Psoas muscle (tissue), 8 donors: ENCODE measurements around the gene WDR44. TPM values are rescaled to one million over a fixed set of nuclear protein-coding genes. Genes with fewer than 3 reads are reported as not detected.

ENCODE experiments used
- ATAC-seq, 4 donors: fragments of 200-7000 bp; cut with Tn5 transposase; one replicate each; pipeline ENCODE4 v1.9.1; 2020; ENCODE audit warnings: moderate library complexity in 3 of 4, mild to moderate bottlenecking in 2 of 4
- DNase-seq, 2 donors: peaks; one replicate each; pipeline ENCODE4 v3.0.0-alpha.2; 2020
- H3K27ac ChIP-seq: fragments of 200-600 bp; one replicate; pipeline ENCODE4 v1.8.0; 2022
- H3K27me3 ChIP-seq, 3 donors: fragments of 200-600 bp in 1 of 3; one replicate each; pipeline versions ENCODE4 v1.6.1 to v1.8.0; 2013 to 2022; ENCODE audit warnings: low read length in 2 of 3, mild to moderate bottlenecking in 2 of 3, moderate library complexity in 1 of 3; ENCODE audit not compliant: insufficient read depth in 3 of 3
- H3K36me3 ChIP-seq, 2 donors: fragments of 200-600 bp in 1 of 2; one replicate each; pipeline versions ENCODE4 v1.6.1 to v1.8.0; 2013 to 2022; ENCODE audit warnings: low read depth in 1 of 2, mild to moderate bottlenecking in 1 of 2, moderate library complexity in 1 of 2; ENCODE audit not compliant: insufficient read depth in 1 of 2
- H3K4me1 ChIP-seq: fragments of 200-600 bp; one replicate; pipeline ENCODE4 v1.8.0; 2022
- H3K4me3 ChIP-seq: fragments of 200-600 bp; one replicate; pipeline ENCODE4 v1.8.0; 2022; ENCODE audit warnings: mild to moderate bottlenecking
- H3K9me3 ChIP-seq: fragments of 200-600 bp; one replicate; pipeline ENCODE4 v1.8.0; 2022
- CTCF ChIP-seq: fragments of 200-600 bp; IDR thresholded peaks from one replicate; pipeline ENCODE4 v1.8.0; 2022; ENCODE audit warnings: antibody characterized with exemption
- WGBS, 3 donors: extraction: QIAGEN DNeasy Blood & Tissue Kit; methylation state at CpG; one replicate each; pipeline versions ENCODE4 v1.1.6 to v1.1.7; 2013; 5-methylcytosine and 5-hydroxymethylcytosine counted together
- intact Hi-C, 2 donors: fragments of 100-400 bp; cut with DNase I; formaldehyde crosslinking; loops; one replicate each; pipeline versions ENCODE4 v1.11.0 to v1.14.2; 2022
- polyA plus RNA-seq, 3 donors: library from polyadenylated mRNA; stranded (reverse); fragments of 200-250 nt; gene quantifications; one replicate each; pipeline ENCODE4 v1.2.3, GENCODE V29; 2013
- total RNA-seq, 4 donors: library from RNA; stranded (reverse); fragmentation: NEBNext Ultra II Directional in 2 of 4; extraction: Animal tissue kit (Norgen Biotek cat#: 25700) in 2 of 4; gene quantifications; one replicate each; pipeline versions ENCODE4 v1.2.1 to v1.2.4, GENCODE V29; 2021 to 2023
- donor health status: healthy with polysubstance abuse.
- donor health status: DM: no; HTN: no; CAD: no; lungs with moderate emphysema.
- donor health status: Bipolar disorder and iron deficiency.
- donor health status: healthy.
- donor health status: DM: yes; HTN: yes; CAD: no.
- donor health status: DM: no; HTN: no; CAD: no.
- donor health status: DM: no; HTN: no; CAD: no.
- donor health status: DM: yes; HTN: yes; CAD: no.

Gene WDR44
- total and polyA plus RNA-seq, 7 donors = 4.4 to 13.1 (median 9.6) TPM

DNA sequence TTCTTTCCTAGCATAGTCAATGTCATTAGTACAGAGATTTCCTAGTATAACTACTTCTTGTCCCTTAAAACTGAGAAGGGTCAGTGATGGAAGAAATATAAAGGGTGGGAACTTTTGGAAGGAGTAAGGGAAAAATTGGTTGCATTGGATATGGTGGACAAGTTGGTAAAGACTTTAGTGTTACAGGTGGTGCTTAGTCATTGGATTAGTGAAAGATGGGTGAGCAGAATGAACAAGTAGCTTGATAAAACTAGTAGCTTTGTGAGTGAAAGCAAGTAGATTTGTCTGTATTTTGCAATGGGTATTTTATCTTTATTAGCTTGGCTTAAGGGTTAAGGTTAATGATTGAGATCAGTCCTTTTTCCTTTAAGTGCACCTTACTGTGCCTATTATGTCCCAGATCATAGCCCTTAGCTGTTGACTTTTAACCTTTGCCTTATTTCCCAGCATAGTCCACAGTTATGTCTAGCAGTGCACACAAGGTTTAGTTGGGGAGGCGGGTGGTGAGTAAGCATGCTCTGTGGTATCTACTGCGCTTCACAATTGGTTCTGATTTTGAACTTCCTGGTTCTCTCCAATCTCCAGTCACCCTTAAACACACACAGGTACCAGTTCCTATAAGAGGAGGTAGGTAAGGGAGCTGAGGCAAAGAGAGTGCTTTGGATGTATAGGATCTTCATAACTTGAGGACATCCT is 9.5 kb downstream of the WDR44 start:
- no peaks in the 10 kb centered on the region for H3K36me3 ChIP-seq
- no peak for TF ChIP-seq CTCF
- intact Hi-C loops = no loop called here
- no peaks in the 10 kb centered on the region for H3K27me3 ChIP-seq
- DNase-seq (no peak), ATAC-seq (no peak)
- H3K4me3 ChIP-seq = no peak overlapping the region
- peaks cover 13% of the 10 kb centered on the region for H3K4me1 ChIP-seq
- H3K27ac ChIP-seq = no peak overlapping the region
- H3K9me3 ChIP-seq = no peaks in the 10 kb centered on the region
- 79 to 100% (median 95%) methylated on average over 2 of the region's 2 CpGs for WGBS, 3 donors

GRCh38 chrX:118356154-118356701 is 10.3 kb downstream of the WDR44 start:
- WGBS, 3 donors = 32 to 49% (median 36%) methylated on average over 2 of the region's 2 CpGs

GRCh38 chrX:118360429-118361125 is 14.7 kb downstream of the WDR44 start:
- Histone ChIP-seq H3K4me3 (no peak overlapping the region), H3K27me3 (no peaks in the 10 kb centered on the region), H3K4me1 (peaks cover 9% of the 10 kb centered on the region), H3K27ac (no peak overlapping the region), H3K36me3 (no peaks in the 10 kb centered on the region), H3K9me3 (no peaks in the 10 kb centered on the region)
- WGBS, 3 donors = 73 to 90% (median 78%) methylated on average over 3 of the region's 3 CpGs
- ATAC-seq = no peak
- no peak for DNase-seq
- intact Hi-C loops = no loop called here
- no peak for TF ChIP-seq CTCF

More at GRCh38 chrX:118356154-118356701, 10.3 kb downstream of the WDR44 start:
- intact Hi-C loops = no loop called here
- Histone ChIP-seq H3K27ac (no peak overlapping the region), H3K36me3 (no peaks in the 10 kb centered on the region), H3K27me3 (no peaks in the 10 kb centered on the region), H3K9me3 (no peaks in the 10 kb centered on the region), H3K4me1 (peaks cover 20% of the 10 kb centered on the region), H3K4me3 (no peak overlapping the region)
- no peak for TF ChIP-seq CTCF
- no peak for DNase-seq
- ATAC-seq = peak in 1 of 4 donors; percentile 56

DNA sequence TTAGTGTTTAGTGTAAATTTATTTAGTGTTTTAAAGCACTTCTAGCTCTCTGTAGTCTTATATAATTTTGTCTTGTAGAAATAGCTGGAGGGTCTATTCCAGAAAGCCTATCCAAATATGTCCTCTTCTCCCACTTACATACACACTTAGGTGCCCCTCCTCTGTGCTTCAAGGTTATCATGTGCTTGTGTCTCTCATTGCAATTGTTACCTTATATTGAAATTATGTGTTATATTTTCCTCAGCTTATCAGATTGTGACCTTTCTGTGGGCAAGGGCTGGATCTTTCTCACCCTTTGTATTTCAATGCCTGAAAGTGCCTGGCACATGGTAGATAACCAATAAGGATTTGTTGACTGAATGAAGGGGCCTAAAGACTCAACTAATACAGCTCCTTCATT is 18.4 kb downstream of the WDR44 start:
- intact Hi-C loops = no loop called here
- no peak for TF ChIP-seq CTCF
- Histone ChIP-seq H3K4me1 (peaks cover 9% of the 10 kb centered on the region), H3K36me3 (no peaks in the 10 kb centered on the region), H3K27ac (no peak overlapping the region), H3K27me3 (no peaks in the 10 kb centered on the region), H3K9me3 (no peaks in the 10 kb centered on the region), H3K4me3 (no peak overlapping the region)
- DNase-seq (no peak), ATAC-seq (no peak)
